WTC11 (cell line): Measurements from ENCODE around the gene VNN1.

Experiments used
- ATF1 ChIP-seq: sonication (generic); formaldehyde crosslinking; IDR thresholded peaks from 2 replicates; pipeline ENCODE4 v1.8.1; 2023; ENCODE audit warnings: mild to moderate bottlenecking, moderate library complexity, missing genetic modification reagents
- ATF6 ChIP-seq: sonication (generic); formaldehyde crosslinking; IDR thresholded peaks from 2 replicates; pipeline ENCODE4 v1.8.1; 2023; ENCODE audit warnings: mild to moderate bottlenecking, missing genetic modification reagents
- E2F1 ChIP-seq: sonication (generic); formaldehyde crosslinking; IDR thresholded peaks from 2 replicates; pipeline ENCODE4 v1.8.0; 2022; ENCODE audit warnings: mild to moderate bottlenecking, missing genetic modification reagents
- ELF4 ChIP-seq: sonication (generic); formaldehyde crosslinking; IDR thresholded peaks from 2 replicates; pipeline ENCODE4 v1.8.1; 2022; ENCODE audit warnings: low read depth, mild to moderate bottlenecking, moderate library complexity, missing genetic modification reagents
- ESRRA ChIP-seq: sonication (generic); formaldehyde crosslinking; IDR thresholded peaks from 2 replicates; pipeline ENCODE4 v1.8.1; 2022; ENCODE audit warnings: mild to moderate bottlenecking, missing genetic modification reagents, borderline replicate concordance
- KAT7 ChIP-seq: sonication (generic); formaldehyde crosslinking; IDR thresholded peaks from 2 replicates; pipeline ENCODE4 v1.8.1; 2023; ENCODE audit warnings: missing genetic modification reagents, mild to moderate bottlenecking, borderline replicate concordance
- NR1H2 ChIP-seq: sonication (generic); formaldehyde crosslinking; IDR thresholded peaks from 2 replicates; pipeline ENCODE4 v1.9.0; 2021; ENCODE audit warnings: mild to moderate bottlenecking, moderate library complexity, missing genetic modification reagents
- SMAD3 ChIP-seq: sonication (generic); formaldehyde crosslinking; IDR thresholded peaks from 2 replicates; pipeline ENCODE4 v1.8.0; 2022; ENCODE audit warnings: missing genetic modification reagents, mild to moderate bottlenecking, borderline replicate concordance
- SP1 ChIP-seq: sonication (generic); formaldehyde crosslinking; conservative IDR thresholded peaks from 2 replicates; pipeline ENCODE4 v1.8.1; 2022; ENCODE audit warnings: missing genetic modification reagents
- USF2 ChIP-seq: sonication (generic); formaldehyde crosslinking; IDR thresholded peaks from 2 replicates; pipeline ENCODE4 v1.8.1; 2023; ENCODE audit warnings: mild to moderate bottlenecking, missing genetic modification reagents, moderate library complexity
- ZNF121 ChIP-seq: sonication (generic); formaldehyde crosslinking; IDR thresholded peaks from 2 replicates; pipeline ENCODE4 v1.8.0; 2023; ENCODE audit warnings: missing genetic modification reagents
- ZNF512 ChIP-seq: sonication (generic); formaldehyde crosslinking; IDR thresholded peaks from 2 replicates; pipeline ENCODE4 v1.8.1; 2022; ENCODE audit warnings: missing genetic modification reagents, borderline replicate concordance
- TF ChIP-seq, protein P1 (sequence below): fragments of 200-600 bp; IDR thresholded peaks from 2 replicates; pipeline ENCODE4 v1.8.0; 2022; ENCODE audit warnings: antibody characterized with exemption

GRCh38 chr6:132651062-132651461 is 62.8 kb downstream of the VNN1 start:
- TF ChIP-seq KAT7 (CRISPR knock-in tag) (no peak), ESRRA (CRISPR knock-in tag) (no peak), ELF4 (CRISPR knock-in tag) (no peak), ZNF121 (no peak), E2F1 (CRISPR knock-in tag) (no peak), SMAD3 (CRISPR knock-in tag) (no peak), USF2 (CRISPR knock-in tag) (no peak), ZNF512 (CRISPR knock-in tag) (no peak), ATF6 (CRISPR knock-in tag) (no peak), NR1H2 (CRISPR knock-in tag) (no peak), SP1 (CRISPR knock-in tag) (no peak), ATF1 (no peak)
- TF ChIP-seq, protein P1, sequence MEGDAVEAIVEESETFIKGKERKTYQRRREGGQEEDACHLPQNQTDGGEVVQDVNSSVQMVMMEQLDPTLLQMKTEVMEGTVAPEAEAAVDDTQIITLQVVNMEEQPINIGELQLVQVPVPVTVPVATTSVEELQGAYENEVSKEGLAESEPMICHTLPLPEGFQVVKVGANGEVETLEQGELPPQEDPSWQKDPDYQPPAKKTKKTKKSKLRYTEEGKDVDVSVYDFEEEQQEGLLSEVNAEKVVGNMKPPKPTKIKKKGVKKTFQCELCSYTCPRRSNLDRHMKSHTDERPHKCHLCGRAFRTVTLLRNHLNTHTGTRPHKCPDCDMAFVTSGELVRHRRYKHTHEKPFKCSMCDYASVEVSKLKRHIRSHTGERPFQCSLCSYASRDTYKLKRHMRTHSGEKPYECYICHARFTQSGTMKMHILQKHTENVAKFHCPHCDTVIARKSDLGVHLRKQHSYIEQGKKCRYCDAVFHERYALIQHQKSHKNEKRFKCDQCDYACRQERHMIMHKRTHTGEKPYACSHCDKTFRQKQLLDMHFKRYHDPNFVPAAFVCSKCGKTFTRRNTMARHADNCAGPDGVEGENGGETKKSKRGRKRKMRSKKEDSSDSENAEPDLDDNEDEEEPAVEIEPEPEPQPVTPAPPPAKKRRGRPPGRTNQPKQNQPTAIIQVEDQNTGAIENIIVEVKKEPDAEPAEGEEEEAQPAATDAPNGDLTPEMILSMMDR = no peak
